HFFc6 (cell line): ENCODE measurements around the gene ANTXR1. TPM values are rescaled to one million over a fixed set of nuclear protein-coding genes. Genes with fewer than 3 reads are reported as not detected.

Source experiments
- DNase-seq: peaks from one replicate; pipeline ENCODE4 v3.0.0-alpha.2; 2018
- H3K27ac Mint-ChIP-seq: 2 replicates; pipeline ENCODE4 v1.8.0; 2020; ENCODE audit warnings: mild to moderate bottlenecking, mixed read lengths
- H3K27me3 Mint-ChIP-seq: 2 replicates; pipeline ENCODE4 v1.8.0; 2021; ENCODE audit warnings: mild to moderate bottlenecking, moderate library complexity, mixed read lengths; ENCODE audit not compliant: insufficient read depth
- H3K36me3 Mint-ChIP-seq: 2 replicates; pipeline ENCODE4 v1.8.0; 2021; ENCODE audit warnings: low read depth, mixed read lengths
- H3K4me1 Mint-ChIP-seq: 2 replicates; pipeline ENCODE4 v1.8.0; 2020; ENCODE audit warnings: low read depth, mixed read lengths
- H3K4me3 Mint-ChIP-seq: 2 replicates; pipeline ENCODE4 v1.8.0; 2020; ENCODE audit warnings: mild to moderate bottlenecking, moderate library complexity, mixed read lengths
- H3K9me3 Mint-ChIP-seq: 2 replicates; pipeline ENCODE4 v1.8.0; 2020; ENCODE audit warnings: mild to moderate bottlenecking, mixed read lengths
- total RNA-seq, 6 experiments: library from RNA; stranded (reverse); fragmentation: NEBNext Ultra II Directional; extraction: Animal tissue kit (Norgen Biotek cat#: 25700); gene quantifications; 2 replicates in 1 of 6; 3 replicates in 5 of 6; pipeline ENCODE4 v1.2.3, GENCODE V29; 2021
- TF ChIP-seq, protein P1 (sequence below): fragments of 200-600 bp; sonication (generic); IDR thresholded peaks from 2 replicates; pipeline ENCODE4 v1.5.0; 2021; ENCODE audit warnings: antibody characterized with exemption, mild to moderate bottlenecking

The ANTXR1 gene
- total RNA-seq, 6 experiments from 2014 or later: 98.0 to 137 (median 124) TPM

- Mint-ChIP-seq H3K9me3 (no peaks in the 10 kb centered on the region), H3K27ac (peak overlapping the region; percentile 81), H3K4me1 (peaks cover 33% of the 10 kb centered on the region), H3K4me3 (peak overlapping the region; percentile 15; the same call in 1 of the 2 replicates), H3K36me3 (peaks cover 26% of the 10 kb centered on the region), H3K27me3 (no peaks in the 10 kb centered on the region)
- peak; percentile 73 for DNase-seq
- TF ChIP-seq, protein P1, sequence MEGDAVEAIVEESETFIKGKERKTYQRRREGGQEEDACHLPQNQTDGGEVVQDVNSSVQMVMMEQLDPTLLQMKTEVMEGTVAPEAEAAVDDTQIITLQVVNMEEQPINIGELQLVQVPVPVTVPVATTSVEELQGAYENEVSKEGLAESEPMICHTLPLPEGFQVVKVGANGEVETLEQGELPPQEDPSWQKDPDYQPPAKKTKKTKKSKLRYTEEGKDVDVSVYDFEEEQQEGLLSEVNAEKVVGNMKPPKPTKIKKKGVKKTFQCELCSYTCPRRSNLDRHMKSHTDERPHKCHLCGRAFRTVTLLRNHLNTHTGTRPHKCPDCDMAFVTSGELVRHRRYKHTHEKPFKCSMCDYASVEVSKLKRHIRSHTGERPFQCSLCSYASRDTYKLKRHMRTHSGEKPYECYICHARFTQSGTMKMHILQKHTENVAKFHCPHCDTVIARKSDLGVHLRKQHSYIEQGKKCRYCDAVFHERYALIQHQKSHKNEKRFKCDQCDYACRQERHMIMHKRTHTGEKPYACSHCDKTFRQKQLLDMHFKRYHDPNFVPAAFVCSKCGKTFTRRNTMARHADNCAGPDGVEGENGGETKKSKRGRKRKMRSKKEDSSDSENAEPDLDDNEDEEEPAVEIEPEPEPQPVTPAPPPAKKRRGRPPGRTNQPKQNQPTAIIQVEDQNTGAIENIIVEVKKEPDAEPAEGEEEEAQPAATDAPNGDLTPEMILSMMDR: no peak
These were observed 109.3 kb downstream of the ANTXR1 start for GRCh38 chr2:69122271-69122670.

DNA sequence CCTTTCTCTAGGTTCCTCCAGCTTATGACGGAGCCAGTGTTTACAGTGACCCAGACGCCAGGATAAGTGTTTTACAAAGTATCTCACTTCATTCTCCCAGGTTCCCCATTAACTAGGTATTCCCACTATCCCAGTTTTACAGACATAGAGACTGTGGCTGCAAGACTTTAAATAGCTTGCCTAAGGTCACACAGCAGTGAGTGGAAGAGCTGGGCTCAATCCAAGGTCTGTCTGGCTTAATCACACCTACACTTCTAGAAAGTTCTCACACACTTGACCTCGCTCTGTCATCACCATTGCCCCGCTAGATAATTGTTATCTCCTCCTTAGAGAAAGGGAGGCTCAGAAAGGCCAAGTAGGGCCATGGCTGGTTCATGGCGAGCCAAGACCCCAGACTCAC is 110.2 kb downstream of the ANTXR1 start:
- Mint-ChIP-seq H3K36me3 (peaks cover 26% of the 10 kb centered on the region), H3K27ac (no peak overlapping the region), H3K27me3 (no peaks in the 10 kb centered on the region), H3K4me3 (no peak overlapping the region), H3K9me3 (no peaks in the 10 kb centered on the region), H3K4me1 (peaks cover 33% of the 10 kb centered on the region)
- TF ChIP-seq, protein P1: no peak
- no peak for DNase-seq

DNA sequence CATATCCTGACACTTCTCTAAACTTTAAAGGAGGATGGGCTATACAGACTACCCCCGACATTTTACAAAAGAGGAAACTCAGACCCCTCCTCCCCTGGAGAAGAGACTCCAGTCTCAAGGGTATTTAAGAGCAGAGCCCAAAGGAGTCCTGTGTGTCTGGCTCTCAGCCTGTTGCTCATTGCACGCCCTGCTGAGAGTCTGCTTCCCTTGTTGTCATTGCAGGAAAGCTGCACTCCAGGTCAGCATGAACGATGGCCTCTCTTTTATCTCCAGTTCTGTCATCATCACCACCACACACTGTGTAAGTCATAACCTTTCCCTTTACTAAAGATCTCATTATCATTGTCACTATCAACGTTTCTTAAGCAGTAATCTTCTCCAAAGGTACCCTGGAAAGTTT is 111.4 kb downstream of the ANTXR1 start:
- no peaks in the 10 kb centered on the region for H3K9me3 Mint-ChIP-seq
- H3K27ac Mint-ChIP-seq: no peak overlapping the region
- H3K27me3 Mint-ChIP-seq: no peaks in the 10 kb centered on the region
- H3K36me3 Mint-ChIP-seq: peaks cover 35% of the 10 kb centered on the region
- H3K4me1 Mint-ChIP-seq: peaks cover 28% of the 10 kb centered on the region
- TF ChIP-seq, protein P1: no peak
- H3K4me3 Mint-ChIP-seq: no peak overlapping the region
- DNase-seq: no peak

GRCh38 chr2:69125816-69126215 is 112.8 kb downstream of the ANTXR1 start:
- TF ChIP-seq, protein P1: no peak
- no peaks in the 10 kb centered on the region for H3K27me3 Mint-ChIP-seq
- no peak overlapping the region for H3K4me3 Mint-ChIP-seq
- H3K36me3 Mint-ChIP-seq: peaks cover 46% of the 10 kb centered on the region
- H3K27ac Mint-ChIP-seq: no peak overlapping the region
- H3K9me3 Mint-ChIP-seq: no peaks in the 10 kb centered on the region
- H3K4me1 Mint-ChIP-seq: peaks cover 28% of the 10 kb centered on the region
- no peak for DNase-seq

DNA sequence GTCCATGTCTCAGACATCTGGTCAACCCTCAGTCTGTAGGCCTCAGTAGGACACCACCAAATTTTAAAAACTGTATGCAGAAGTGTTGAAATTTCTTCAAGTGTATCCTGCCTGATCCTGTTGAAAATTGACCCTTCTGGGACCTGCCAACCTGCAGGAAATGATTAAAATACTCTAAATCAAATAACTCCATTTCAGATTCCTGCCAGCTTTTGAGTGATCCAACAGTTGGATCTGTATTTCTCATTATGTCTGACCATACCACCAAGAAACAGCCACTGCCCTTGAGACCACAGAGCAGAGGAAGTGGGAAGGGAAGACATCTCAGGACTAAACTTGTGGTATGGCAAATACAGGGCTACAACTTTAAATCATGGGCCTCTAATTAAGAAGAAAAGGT is 113.4 kb downstream of the ANTXR1 start:
- Mint-ChIP-seq H3K4me3 (no peak overlapping the region), H3K36me3 (peaks cover 50% of the 10 kb centered on the region), H3K9me3 (no peaks in the 10 kb centered on the region), H3K27me3 (no peaks in the 10 kb centered on the region), H3K4me1 (peaks cover 23% of the 10 kb centered on the region), H3K27ac (no peak overlapping the region)
- TF ChIP-seq, protein P1: no peak
- DNase-seq: no peak

DNA sequence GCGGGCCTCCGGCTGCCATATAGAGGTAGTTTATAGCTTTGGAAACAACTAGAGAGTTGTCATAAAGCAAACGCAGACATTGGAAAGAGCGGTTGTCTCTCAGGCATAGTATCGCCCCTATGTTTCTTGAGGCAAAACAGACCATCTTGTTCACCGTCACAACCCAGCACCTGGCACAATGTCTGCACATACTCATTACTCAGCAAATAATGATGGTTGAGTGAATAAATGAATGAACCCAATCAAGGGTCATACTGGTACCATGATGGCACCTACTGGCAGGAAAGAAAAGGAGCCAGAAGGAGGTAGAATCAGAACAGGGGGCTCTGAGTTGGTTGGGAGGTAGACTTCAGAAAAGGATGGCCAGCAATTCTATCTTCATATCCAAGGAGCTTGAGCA is 118.5 kb downstream of the ANTXR1 start:
- Mint-ChIP-seq H3K27ac (no peak overlapping the region), H3K9me3 (no peaks in the 10 kb centered on the region), H3K36me3 (peaks cover 55% of the 10 kb centered on the region), H3K4me3 (no peak overlapping the region), H3K27me3 (no peaks in the 10 kb centered on the region), H3K4me1 (peaks cover 29% of the 10 kb centered on the region)
- TF ChIP-seq, protein P1: no peak
- no peak for DNase-seq
